ENCODE measurements around the gene MEGF11. TPM values are rescaled to one million over a fixed set of nuclear protein-coding genes. Genes with fewer than 3 reads are reported as not detected.

Gene MEGF11
- total and polyA plus RNA-seq, 2 donors: 0.11 to 0.13 TPM

DNA sequence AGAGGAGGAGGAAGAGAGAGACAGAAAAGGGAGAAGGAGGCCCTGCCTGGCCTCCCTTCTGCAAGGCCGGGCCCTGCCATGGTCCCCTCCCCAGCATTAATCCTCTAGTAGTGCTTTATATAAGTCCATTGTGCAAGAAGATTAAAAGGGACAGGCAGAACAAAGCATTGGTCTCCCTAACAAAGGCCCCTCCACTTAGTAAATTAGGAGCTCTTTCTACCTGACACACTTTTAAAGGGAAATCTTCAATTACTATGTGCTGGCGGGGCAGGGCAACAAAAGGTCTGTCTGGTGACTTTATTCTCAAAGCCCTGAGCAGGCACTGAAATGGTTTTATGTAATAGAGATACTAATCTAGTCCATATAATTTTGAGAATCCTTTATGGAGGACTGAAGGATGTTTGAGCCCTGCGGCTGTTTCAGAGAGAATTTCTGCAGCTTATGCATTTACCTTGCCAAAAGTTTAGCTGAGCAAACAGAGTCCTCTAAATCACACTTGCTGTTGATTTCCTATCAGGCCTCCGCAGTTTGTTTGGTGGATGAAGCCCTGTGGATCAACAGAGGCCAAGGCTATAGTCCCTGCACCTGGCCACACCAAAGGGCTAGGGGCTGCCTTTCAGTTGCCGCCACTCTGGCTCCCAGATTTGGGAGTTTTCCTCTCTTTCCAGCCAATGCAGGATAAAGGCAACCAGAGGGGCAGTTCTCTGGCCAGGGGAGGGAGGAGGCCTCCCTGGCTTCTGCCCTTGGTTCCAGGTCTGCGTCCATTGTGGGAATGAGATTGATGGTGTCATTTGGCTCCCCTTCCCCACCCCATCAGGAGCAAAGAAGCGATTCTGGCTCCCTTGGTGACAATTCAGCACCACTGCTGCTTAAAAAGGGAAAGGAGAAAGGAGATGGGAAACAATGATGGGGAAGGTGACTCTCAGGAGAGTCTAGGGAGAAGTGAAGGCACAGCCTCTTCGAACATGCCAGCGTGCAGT lies 148.0 kb downstream of the MEGF11 start:
- DNase-seq (ENCODE audit: extremely low spot score): no peak
- no peaks in the 10 kb centered on the region for H3K36me3 ChIP-seq (ENCODE audit: insufficient read depth)
- H3K4me3 ChIP-seq (ENCODE audit: low read depth, low read length): no peak overlapping the region
- no peak overlapping the region for H3K27ac ChIP-seq (ENCODE audit: low read depth)
- no peaks in the 10 kb centered on the region for H3K4me1 ChIP-seq (ENCODE audit: insufficient read depth)
- 84% methylated on average over 9 of the region's 9 CpGs for WGBS

DNA sequence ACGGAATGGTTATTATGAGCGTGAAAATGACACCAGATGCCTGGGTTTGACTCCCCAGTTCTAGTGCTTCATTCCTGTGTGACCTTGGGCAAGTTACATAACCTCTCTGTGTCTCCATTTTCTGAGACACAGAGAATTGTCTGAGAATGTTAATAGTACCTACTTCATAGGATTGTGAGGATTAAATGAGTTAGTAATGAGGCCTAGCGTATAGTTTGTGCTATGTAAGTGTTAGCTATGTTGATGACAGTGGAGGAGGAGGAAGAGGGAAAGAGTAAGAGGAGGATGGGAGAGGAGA lies 150.3 kb downstream of the MEGF11 start:
- Histone ChIP-seq H3K36me3 (ENCODE audit: insufficient read depth) (no peaks in the 10 kb centered on the region), H3K27ac (ENCODE audit: low read depth) (no peak overlapping the region), H3K4me3 (ENCODE audit: low read depth, low read length) (no peak overlapping the region), H3K4me1 (ENCODE audit: insufficient read depth) (no peaks in the 10 kb centered on the region)
- 87% methylated on average over 3 of the region's 3 CpGs for WGBS
- no peak for DNase-seq (ENCODE audit: extremely low spot score)

- 84% methylated on average over 5 of the region's 5 CpGs for WGBS
- Histone ChIP-seq H3K36me3 (ENCODE audit: insufficient read depth) (no peaks in the 10 kb centered on the region), H3K4me1 (ENCODE audit: insufficient read depth) (no peaks in the 10 kb centered on the region), H3K27ac (ENCODE audit: low read depth) (no peak overlapping the region), H3K4me3 (ENCODE audit: low read depth, low read length) (no peak overlapping the region)
- DNase-seq (ENCODE audit: extremely low spot score): no peak
These were observed 150.8 kb downstream of the MEGF11 start for GRCh38 chr15:66102563-66103292.

GRCh38 chr15:66101715-66102395 lies 151.7 kb downstream of the MEGF11 start:
- no peak overlapping the region for H3K4me3 ChIP-seq (ENCODE audit: low read depth, low read length)
- no peak for DNase-seq (ENCODE audit: extremely low spot score)
- H3K27ac ChIP-seq (ENCODE audit: low read depth): no peak overlapping the region
- H3K36me3 ChIP-seq (ENCODE audit: insufficient read depth): no peaks in the 10 kb centered on the region
- no peaks in the 10 kb centered on the region for H3K4me1 ChIP-seq (ENCODE audit: insufficient read depth)
- WGBS: 70% methylated on average over 10 of the region's 10 CpGs

DNA sequence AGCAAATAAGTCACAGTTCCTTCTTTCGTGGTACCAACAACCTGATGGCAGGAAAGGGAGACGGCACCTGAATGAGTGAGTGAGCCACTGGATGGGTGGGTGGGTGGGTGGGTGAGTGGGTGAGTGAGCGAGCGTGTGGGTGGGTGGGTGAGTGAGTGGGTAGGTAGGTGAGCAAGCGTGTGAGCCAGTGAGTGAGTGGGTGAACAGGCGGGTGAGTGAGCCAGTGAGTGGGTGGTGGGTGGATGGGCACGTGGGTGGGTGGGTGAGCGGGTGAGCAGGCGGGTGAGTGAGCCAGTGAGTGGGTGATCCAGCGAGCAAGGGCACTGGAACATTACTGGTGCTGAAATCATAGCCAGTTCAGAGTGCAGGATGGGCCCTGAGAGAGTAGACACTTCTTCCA lies 152.8 kb downstream of the MEGF11 start:
- H3K4me3 ChIP-seq (ENCODE audit: low read depth, low read length): no peak overlapping the region
- no peak for DNase-seq (ENCODE audit: extremely low spot score)
- H3K27ac ChIP-seq (ENCODE audit: low read depth): no peak overlapping the region
- WGBS: 80% methylated on average over 10 of the region's 10 CpGs
- H3K4me1 ChIP-seq (ENCODE audit: insufficient read depth): no peaks in the 10 kb centered on the region
- no peaks in the 10 kb centered on the region for H3K36me3 ChIP-seq (ENCODE audit: insufficient read depth)

- H3K36me3 ChIP-seq (ENCODE audit: insufficient read depth): no peaks in the 10 kb centered on the region
- 84% methylated on average over 15 of the region's 15 CpGs for WGBS
- no peaks in the 10 kb centered on the region for H3K4me1 ChIP-seq (ENCODE audit: insufficient read depth)
- H3K4me3 ChIP-seq (ENCODE audit: low read depth, low read length): no peak overlapping the region
- DNase-seq (ENCODE audit: extremely low spot score): no peak
- H3K27ac ChIP-seq (ENCODE audit: low read depth): no peak overlapping the region
These were observed 153.4 kb downstream of the MEGF11 start for GRCh38 chr15:66099950-66100671.

GRCh38 chr15:66098022-66098363 lies 155.6 kb downstream of the MEGF11 start:
- no peaks in the 10 kb centered on the region for H3K4me1 ChIP-seq (ENCODE audit: insufficient read depth)
- H3K27ac ChIP-seq (ENCODE audit: low read depth): no peak overlapping the region
- no peak overlapping the region for H3K4me3 ChIP-seq (ENCODE audit: low read depth, low read length)
- 61% methylated on average over 5 of the region's 5 CpGs for WGBS
- no peaks in the 10 kb centered on the region for H3K36me3 ChIP-seq (ENCODE audit: insufficient read depth)
- no peak for DNase-seq (ENCODE audit: extremely low spot score)

GRCh38 chr15:66097151-66098021 lies 156.2 kb downstream of the MEGF11 start:
- no peaks in the 10 kb centered on the region for H3K36me3 ChIP-seq (ENCODE audit: insufficient read depth)
- WGBS: 72% methylated on average over 15 of the region's 15 CpGs
- H3K4me3 ChIP-seq (ENCODE audit: low read depth, low read length): no peak overlapping the region
- no peaks in the 10 kb centered on the region for H3K4me1 ChIP-seq (ENCODE audit: insufficient read depth)
- H3K27ac ChIP-seq (ENCODE audit: low read depth): no peak overlapping the region
- DNase-seq (ENCODE audit: extremely low spot score): no peak

DNA sequence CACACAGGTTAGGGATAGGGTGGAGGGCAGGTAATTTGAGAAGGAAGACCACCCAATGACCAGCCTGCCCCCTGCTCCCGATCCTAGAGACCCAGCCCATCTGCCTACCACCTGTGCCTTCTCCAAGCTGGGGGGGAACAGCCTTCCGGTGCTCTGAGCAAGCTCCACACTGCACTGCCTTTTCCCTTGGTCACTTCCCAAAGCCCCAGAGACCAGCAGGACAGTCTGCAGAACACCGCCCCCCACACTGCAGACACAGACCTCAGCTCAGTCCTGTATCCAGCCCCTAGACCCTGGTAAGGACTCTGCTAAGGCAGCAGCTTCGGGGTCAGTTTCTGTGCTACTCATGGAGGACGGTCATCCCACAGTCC lies 156.9 kb downstream of the MEGF11 start:
- WGBS: 83% methylated on average over 5 of the region's 5 CpGs
- DNase-seq (ENCODE audit: extremely low spot score): no peak
- no peak overlapping the region for H3K4me3 ChIP-seq (ENCODE audit: low read depth, low read length)
- no peak overlapping the region for H3K27ac ChIP-seq (ENCODE audit: low read depth)
- no peaks in the 10 kb centered on the region for H3K36me3 ChIP-seq (ENCODE audit: insufficient read depth)
- H3K4me1 ChIP-seq (ENCODE audit: insufficient read depth): no peaks in the 10 kb centered on the region

GRCh38 chr15:66095871-66096687 lies 157.5 kb downstream of the MEGF11 start:
- 79% methylated on average over 15 of the region's 15 CpGs for WGBS
- H3K4me3 ChIP-seq (ENCODE audit: low read depth, low read length): no peak overlapping the region
- H3K27ac ChIP-seq (ENCODE audit: low read depth): no peak overlapping the region
- DNase-seq (ENCODE audit: extremely low spot score): no peak
- no peaks in the 10 kb centered on the region for H3K36me3 ChIP-seq (ENCODE audit: insufficient read depth)
- H3K4me1 ChIP-seq (ENCODE audit: insufficient read depth): no peaks in the 10 kb centered on the region

DNA sequence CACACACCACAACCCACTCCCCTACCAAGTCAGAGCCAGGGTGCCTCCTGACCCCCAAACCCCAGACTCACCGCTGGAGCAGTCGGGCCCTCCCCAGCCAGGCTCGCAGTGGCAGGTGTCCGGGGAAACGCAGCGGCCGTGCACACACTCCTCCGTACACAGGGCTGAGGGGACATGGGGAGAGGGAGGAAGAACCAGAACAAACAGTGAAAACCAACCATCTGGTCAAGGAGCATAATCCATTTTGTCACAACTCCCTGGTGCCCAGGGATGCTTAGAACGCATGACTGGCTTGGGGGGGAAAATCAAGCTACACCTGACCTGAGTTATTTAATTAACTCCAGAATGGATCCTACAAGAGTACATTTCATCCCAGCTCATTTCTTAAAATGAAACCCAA lies 159.2 kb downstream of the MEGF11 start:
- Histone ChIP-seq H3K36me3 (ENCODE audit: insufficient read depth) (no peaks in the 10 kb centered on the region), H3K4me3 (ENCODE audit: low read depth, low read length) (no peak overlapping the region), H3K27ac (ENCODE audit: low read depth) (no peak overlapping the region), H3K4me1 (ENCODE audit: insufficient read depth) (no peaks in the 10 kb centered on the region)
- WGBS: 95% methylated on average over 9 of the region's 9 CpGs
- no peak for DNase-seq (ENCODE audit: extremely low spot score)
